OCI-LY1 (cell line): Measurements from ENCODE around the gene DZANK1.

Experiments used
- H2AFZ ChIP-seq: fragments of 200-600 bp; sonication (generic), shearing (Covaris generic); 2 replicates; pipeline ENCODE4 v1.6.0; 2014; ENCODE audit warnings: antibody characterized with exemption, mild to moderate bottlenecking, low read length
- H3F3A ChIP-seq: fragments of 200-600 bp; sonication (generic), shearing (Covaris generic); 2 replicates; pipeline ENCODE4 v1.6.0; 2014; ENCODE audit warnings: mild to moderate bottlenecking, antibody characterized with exemption, low read length, moderate library complexity; ENCODE audit not compliant: insufficient read depth
- H3K27ac ChIP-seq: fragments of 200-600 bp; sonication (generic); 2 replicates; pipeline ENCODE4 v1.5.1; 2014; ENCODE audit warnings: low read length, mixed run types, mild to moderate bottlenecking, low read depth; ENCODE audit not compliant: poor library complexity, severe bottlenecking
- H3K27me3 ChIP-seq: fragments of 200-600 bp; sonication (generic); 2 replicates; pipeline ENCODE4 v1.6.0; 2014; ENCODE audit warnings: antibody characterized with exemption, mild to moderate bottlenecking, low read length, moderate library complexity; ENCODE audit not compliant: insufficient read depth
- H3K36me3 ChIP-seq: fragments of 200-600 bp; sonication (generic); 2 replicates; pipeline ENCODE4 v1.6.1; 2014; ENCODE audit warnings: mild to moderate bottlenecking, antibody characterized with exemption, low read length, moderate library complexity, mixed read lengths; ENCODE audit not compliant: insufficient read depth
- H3K4me1 ChIP-seq: fragments of 200-600 bp; sonication (generic); 2 replicates; pipeline ENCODE4 v1.5.1; 2014; ENCODE audit warnings: mild to moderate bottlenecking, low read length, moderate library complexity; ENCODE audit not compliant: insufficient read depth, severe bottlenecking
- H3K4me2 ChIP-seq: fragments of 200-600 bp; sonication (generic), shearing (Covaris generic); 2 replicates; pipeline ENCODE4 v1.6.1; 2014; ENCODE audit warnings: low read length
- H3K4me3 ChIP-seq: fragments of 200-600 bp; sonication (generic); 2 replicates; pipeline ENCODE4 v1.5.1; 2014; ENCODE audit warnings: low read length, low read depth, mild to moderate bottlenecking, mixed read lengths; ENCODE audit not compliant: poor library complexity, severe bottlenecking
- H3K79me2 ChIP-seq: fragments of 200-600 bp; shearing (Covaris generic); 2 replicates; pipeline ENCODE4 v1.6.1; 2016; ENCODE audit warnings: mixed run types, low read length, mixed read lengths; ENCODE audit not compliant: insufficient read depth
- H3K9ac ChIP-seq: fragments of 200-600 bp; sonication (generic), shearing (Covaris generic); 2 replicates; pipeline ENCODE4 v1.6.1; 2014; ENCODE audit warnings: mild to moderate bottlenecking, low read length, mixed read lengths
- H3K9me2 ChIP-seq: fragments of 200-600 bp; sonication (generic), shearing (Covaris generic); 2 replicates; pipeline ENCODE4 v1.6.1; 2014; ENCODE audit warnings: low read depth, mild to moderate bottlenecking, low read length, mixed read lengths
- H3K9me3 ChIP-seq: fragments of 200-600 bp; shearing (Covaris generic); 2 replicates; pipeline ENCODE4 v1.6.1; 2014; ENCODE audit warnings: low read length, mixed read lengths
- H4K20me1 ChIP-seq: fragments of 200-600 bp; sonication (generic), shearing (Covaris generic); 2 replicates; pipeline ENCODE4 v1.6.0; 2016; ENCODE audit warnings: mild to moderate bottlenecking, low read length; ENCODE audit not compliant: insufficient read depth
- EZH2 ChIP-seq: fragments of 200-600 bp; sonication (generic), shearing (Covaris generic); IDR thresholded peaks from 2 replicates; pipeline ENCODE4 v1.8.0; 2017; ENCODE audit warnings: borderline replicate concordance, mixed run types, mild to moderate bottlenecking, antibody characterized with exemption, low read length, moderate library complexity, mixed read lengths
- TF ChIP-seq, protein P1 (sequence below): fragments of 200-600 bp; sonication (generic), shearing (Covaris generic); IDR thresholded peaks from 2 replicates; pipeline ENCODE4 v1.5.1; 2017; ENCODE audit warnings: mild to moderate bottlenecking, antibody characterized with exemption, low read length, moderate library complexity, mixed read lengths

The DZANK1 gene

GRCh38 chr20:18496740-18497592, 30.1 kb upstream of the DZANK1 start, which contains the start of gene RBBP9:
Gene RBBP9 (minus strand): TSS chr20:18497225. CDS start chr20:18497167, 58 bp downstream.
- Histone ChIP-seq H3K9ac (peak within 1 kb of the TSS; percentile 82), H3K4me3 (peak within 1 kb of the TSS; percentile 86), H3F3A (no peaks in the 10 kb centered on the region), H3K4me1 (peaks cover 15% of the 10 kb centered on the region), H4K20me1 (no peaks in the 10 kb centered on the region), H3K79me2 (no peaks in the 10 kb centered on the region), H2AFZ (peak within 1 kb of the TSS; percentile 82), H3K27ac (peak within 1 kb of the TSS; percentile 27), H3K27me3 (no peaks in the 10 kb centered on the region), H3K4me2 (peak within 1 kb of the TSS; percentile 77), H3K36me3 (peaks cover 9% of the 10 kb centered on the region; the same call in 1 of the 2 replicates), H3K9me3 (no peaks in the 10 kb centered on the region), H3K9me2 (no peaks in the 10 kb centered on the region)
- TF ChIP-seq, protein P1, sequence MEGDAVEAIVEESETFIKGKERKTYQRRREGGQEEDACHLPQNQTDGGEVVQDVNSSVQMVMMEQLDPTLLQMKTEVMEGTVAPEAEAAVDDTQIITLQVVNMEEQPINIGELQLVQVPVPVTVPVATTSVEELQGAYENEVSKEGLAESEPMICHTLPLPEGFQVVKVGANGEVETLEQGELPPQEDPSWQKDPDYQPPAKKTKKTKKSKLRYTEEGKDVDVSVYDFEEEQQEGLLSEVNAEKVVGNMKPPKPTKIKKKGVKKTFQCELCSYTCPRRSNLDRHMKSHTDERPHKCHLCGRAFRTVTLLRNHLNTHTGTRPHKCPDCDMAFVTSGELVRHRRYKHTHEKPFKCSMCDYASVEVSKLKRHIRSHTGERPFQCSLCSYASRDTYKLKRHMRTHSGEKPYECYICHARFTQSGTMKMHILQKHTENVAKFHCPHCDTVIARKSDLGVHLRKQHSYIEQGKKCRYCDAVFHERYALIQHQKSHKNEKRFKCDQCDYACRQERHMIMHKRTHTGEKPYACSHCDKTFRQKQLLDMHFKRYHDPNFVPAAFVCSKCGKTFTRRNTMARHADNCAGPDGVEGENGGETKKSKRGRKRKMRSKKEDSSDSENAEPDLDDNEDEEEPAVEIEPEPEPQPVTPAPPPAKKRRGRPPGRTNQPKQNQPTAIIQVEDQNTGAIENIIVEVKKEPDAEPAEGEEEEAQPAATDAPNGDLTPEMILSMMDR: no peak
- TF ChIP-seq EZH2: no peak

DNA sequence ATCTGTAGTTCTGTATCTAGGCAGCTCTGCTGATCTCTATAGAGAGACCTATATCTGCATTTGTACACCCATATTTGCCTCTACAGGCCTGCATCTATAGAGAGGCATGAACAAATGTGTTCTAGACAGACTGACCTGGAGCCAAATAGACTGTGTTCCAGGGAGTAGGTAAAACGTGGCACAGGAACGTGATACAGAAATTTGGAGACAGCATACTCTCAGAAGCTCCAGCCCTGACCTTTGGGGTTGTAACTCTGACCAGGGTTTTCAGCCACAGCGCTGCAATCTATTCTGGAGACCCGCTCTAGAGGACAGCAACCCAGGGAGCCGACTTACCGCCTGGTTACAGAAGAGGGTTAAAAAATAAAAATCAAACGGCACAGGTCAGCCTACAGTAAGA, 29.2 kb upstream of the DZANK1 start:
- no peaks in the 10 kb centered on the region for H4K20me1 ChIP-seq
- peak overlapping the region; percentile 77 for H3K4me2 ChIP-seq
- H3K9ac ChIP-seq: peak overlapping the region; percentile 82
- TF ChIP-seq, protein P1: no peak
- no peak for TF ChIP-seq EZH2
- no peaks in the 10 kb centered on the region for H3K9me3 ChIP-seq
- H3F3A ChIP-seq: no peaks in the 10 kb centered on the region
- peaks cover 15% of the 10 kb centered on the region for H3K4me1 ChIP-seq
- no peaks in the 10 kb centered on the region for H3K9me2 ChIP-seq
- H3K27me3 ChIP-seq: no peaks in the 10 kb centered on the region
- H3K27ac ChIP-seq: no peak overlapping the region
- peak overlapping the region; percentile 86 for H3K4me3 ChIP-seq
- H3K36me3 ChIP-seq: peaks cover 9% of the 10 kb centered on the region; the same call in 1 of the 2 replicates
- H2AFZ ChIP-seq: peak overlapping the region; percentile 32; the same call in 1 of the 2 replicates
- H3K79me2 ChIP-seq: no peaks in the 10 kb centered on the region

DNA sequence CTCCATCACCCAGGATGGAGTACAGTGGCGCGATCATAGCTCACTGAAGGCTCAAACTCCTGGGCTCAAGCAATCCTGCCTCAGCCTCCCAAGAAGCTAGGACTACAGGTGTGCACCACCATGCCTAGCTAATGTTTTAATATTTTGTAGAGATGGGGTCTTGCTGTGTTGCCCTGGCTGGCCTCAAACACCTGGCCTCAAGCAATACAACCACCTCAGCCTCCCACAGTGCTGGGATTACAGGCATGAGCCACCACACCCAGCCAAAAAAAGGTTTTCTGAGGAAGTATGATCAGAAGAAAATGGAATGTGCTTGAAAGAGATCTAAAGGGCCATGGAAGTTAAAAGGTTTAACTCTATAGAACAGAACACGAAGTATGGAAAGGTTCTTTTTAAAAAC, 21.5 kb upstream of the DZANK1 start:
- peaks cover 36% of the 10 kb centered on the region for H3K36me3 ChIP-seq
- H2AFZ ChIP-seq: no peak overlapping the region
- no peaks in the 10 kb centered on the region for H3K27me3 ChIP-seq
- no peak overlapping the region for H3K4me2 ChIP-seq
- H3K27ac ChIP-seq: no peak overlapping the region
- H3K4me3 ChIP-seq: no peak overlapping the region
- no peaks in the 10 kb centered on the region for H3K9me2 ChIP-seq
- H4K20me1 ChIP-seq: no peaks in the 10 kb centered on the region
- H3K4me1 ChIP-seq: no peaks in the 10 kb centered on the region
- no peaks in the 10 kb centered on the region for H3F3A ChIP-seq
- H3K9me3 ChIP-seq: no peaks in the 10 kb centered on the region
- TF ChIP-seq EZH2: no peak
- TF ChIP-seq, protein P1: no peak
- no peak overlapping the region for H3K9ac ChIP-seq
- no peaks in the 10 kb centered on the region for H3K79me2 ChIP-seq
